Liver (tissue), 3 donors: ENCODE results near the gene DEGS2.

Experiments used
- CTCF ChIP-seq: fragments of 150-350 bp; IDR thresholded peaks from 2 replicates; pipeline ENCODE4 v1.5.1; 2017; ENCODE audit warnings: improper control_type of control experiment, low read depth, low read length; ENCODE audit not compliant: missing input control
- EGR1 ChIP-seq, 2 donors: IDR thresholded peaks; 2 replicates each; pipeline ENCODE4 v1.6.1; 2016 to 2018; ENCODE audit warnings: antibody characterized with exemption in 2 of 2, low read depth in 2 of 2
- GABPA ChIP-seq, 2 donors: IDR thresholded peaks in 1 of 2; conservative IDR thresholded peaks in 1 of 2; 2 replicates each; pipeline ENCODE4 v1.6.1; 2016; ENCODE audit warnings: antibody characterized with exemption in 2 of 2, mild to moderate bottlenecking in 1 of 2, moderate library complexity in 1 of 2
- JUND ChIP-seq, 2 donors: IDR thresholded peaks; 2 replicates each; pipeline ENCODE4 v1.6.1; 2016; ENCODE audit warnings: antibody characterized with exemption in 2 of 2
- SP1 ChIP-seq: IDR thresholded peaks from 2 replicates; pipeline ENCODE4 v1.6.1; 2018; ENCODE audit warnings: antibody characterized with exemption, mild to moderate bottlenecking
- TAF1 ChIP-seq: conservative IDR thresholded peaks from 2 replicates; pipeline ENCODE4 v1.6.1; 2016; ENCODE audit warnings: antibody characterized with exemption, mild to moderate bottlenecking
- YY1 ChIP-seq: IDR thresholded peaks from 2 replicates; pipeline ENCODE4 v1.6.1; 2016; ENCODE audit warnings: antibody characterized with exemption, mild to moderate bottlenecking
- TF ChIP-seq, protein P1 (sequence below): IDR thresholded peaks from 2 replicates; pipeline ENCODE4 v1.6.1; 2016; ENCODE audit warnings: antibody characterized with exemption
- TF ChIP-seq, protein P2 (sequence below): IDR thresholded peaks from 2 replicates; pipeline ENCODE4 v1.6.1; 2016; ENCODE audit warnings: antibody characterized with exemption
- TF ChIP-seq, protein P3 (sequence below): IDR thresholded peaks from 2 replicates; pipeline ENCODE4 v1.6.1; 2016; ENCODE audit warnings: antibody characterized with exemption
- TF ChIP-seq, protein P4 (sequence below): IDR thresholded peaks from 2 replicates; pipeline ENCODE4 v1.6.1; 2016; ENCODE audit warnings: antibody characterized with exemption, mild to moderate bottlenecking
- donor health status: healthy.
- donor health status: healthy.

DNA sequence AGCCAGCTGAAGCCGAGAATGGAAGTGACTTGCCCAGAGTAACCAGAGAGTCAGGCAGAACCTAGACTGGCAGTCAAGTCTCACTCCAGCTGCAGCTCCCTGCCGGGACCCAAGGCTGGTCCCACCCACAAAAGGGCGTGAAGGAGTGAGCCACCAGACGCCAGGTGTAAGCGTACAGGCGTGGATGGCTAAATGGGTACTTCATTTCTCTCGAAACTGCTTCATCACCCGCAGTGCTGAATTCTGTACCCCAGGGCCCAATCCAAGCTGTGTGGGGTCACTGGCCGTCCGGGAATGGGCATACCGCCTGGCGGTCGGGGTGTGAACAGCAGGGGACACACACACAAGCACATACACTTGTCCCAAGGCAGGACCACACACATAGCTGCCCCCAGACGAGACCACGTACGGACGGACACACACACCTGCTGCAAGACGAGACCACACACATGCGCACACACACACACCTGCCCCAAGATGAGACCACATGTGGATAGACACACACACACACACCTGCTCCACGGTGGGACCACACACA is 34.8 kb downstream of the DEGS2 start:
- no peak for TF ChIP-seq CTCF
- TF ChIP-seq, protein P1, sequence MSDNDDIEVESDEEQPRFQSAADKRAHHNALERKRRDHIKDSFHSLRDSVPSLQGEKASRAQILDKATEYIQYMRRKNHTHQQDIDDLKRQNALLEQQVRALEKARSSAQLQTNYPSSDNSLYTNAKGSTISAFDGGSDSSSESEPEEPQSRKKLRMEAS: no peak
- TF ChIP-seq, protein P2, sequence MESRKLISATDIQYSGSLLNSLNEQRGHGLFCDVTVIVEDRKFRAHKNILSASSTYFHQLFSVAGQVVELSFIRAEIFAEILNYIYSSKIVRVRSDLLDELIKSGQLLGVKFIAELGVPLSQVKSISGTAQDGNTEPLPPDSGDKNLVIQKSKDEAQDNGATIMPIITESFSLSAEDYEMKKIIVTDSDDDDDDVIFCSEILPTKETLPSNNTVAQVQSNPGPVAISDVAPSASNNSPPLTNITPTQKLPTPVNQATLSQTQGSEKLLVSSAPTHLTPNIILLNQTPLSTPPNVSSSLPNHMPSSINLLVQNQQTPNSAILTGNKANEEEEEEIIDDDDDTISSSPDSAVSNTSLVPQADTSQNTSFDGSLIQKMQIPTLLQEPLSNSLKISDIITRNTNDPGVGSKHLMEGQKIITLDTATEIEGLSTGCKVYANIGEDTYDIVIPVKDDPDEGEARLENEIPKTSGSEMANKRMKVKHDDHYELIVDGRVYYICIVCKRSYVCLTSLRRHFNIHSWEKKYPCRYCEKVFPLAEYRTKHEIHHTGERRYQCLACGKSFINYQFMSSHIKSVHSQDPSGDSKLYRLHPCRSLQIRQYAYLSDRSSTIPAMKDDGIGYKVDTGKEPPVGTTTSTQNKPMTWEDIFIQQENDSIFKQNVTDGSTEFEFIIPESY: no peak
- no peak for TF ChIP-seq YY1
- no peak for TF ChIP-seq EGR1 (IDR thresholded peaks at IDR 0.05; ENCODE audit: low read depth in 2 of 2)
- TF ChIP-seq JUND (IDR thresholded peaks at IDR 0.05): no peak
- TF ChIP-seq, protein P3, sequence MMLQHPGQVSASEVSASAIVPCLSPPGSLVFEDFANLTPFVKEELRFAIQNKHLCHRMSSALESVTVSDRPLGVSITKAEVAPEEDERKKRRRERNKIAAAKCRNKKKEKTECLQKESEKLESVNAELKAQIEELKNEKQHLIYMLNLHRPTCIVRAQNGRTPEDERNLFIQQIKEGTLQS: no peak
- TF ChIP-seq GABPA (IDR thresholded peaks at IDR 0.05 in 1 of 2, conservative IDR thresholded peaks at IDR 0.05 in 1 of 2): no peak
- no peak for TF ChIP-seq TAF1
- TF ChIP-seq, protein P4, sequence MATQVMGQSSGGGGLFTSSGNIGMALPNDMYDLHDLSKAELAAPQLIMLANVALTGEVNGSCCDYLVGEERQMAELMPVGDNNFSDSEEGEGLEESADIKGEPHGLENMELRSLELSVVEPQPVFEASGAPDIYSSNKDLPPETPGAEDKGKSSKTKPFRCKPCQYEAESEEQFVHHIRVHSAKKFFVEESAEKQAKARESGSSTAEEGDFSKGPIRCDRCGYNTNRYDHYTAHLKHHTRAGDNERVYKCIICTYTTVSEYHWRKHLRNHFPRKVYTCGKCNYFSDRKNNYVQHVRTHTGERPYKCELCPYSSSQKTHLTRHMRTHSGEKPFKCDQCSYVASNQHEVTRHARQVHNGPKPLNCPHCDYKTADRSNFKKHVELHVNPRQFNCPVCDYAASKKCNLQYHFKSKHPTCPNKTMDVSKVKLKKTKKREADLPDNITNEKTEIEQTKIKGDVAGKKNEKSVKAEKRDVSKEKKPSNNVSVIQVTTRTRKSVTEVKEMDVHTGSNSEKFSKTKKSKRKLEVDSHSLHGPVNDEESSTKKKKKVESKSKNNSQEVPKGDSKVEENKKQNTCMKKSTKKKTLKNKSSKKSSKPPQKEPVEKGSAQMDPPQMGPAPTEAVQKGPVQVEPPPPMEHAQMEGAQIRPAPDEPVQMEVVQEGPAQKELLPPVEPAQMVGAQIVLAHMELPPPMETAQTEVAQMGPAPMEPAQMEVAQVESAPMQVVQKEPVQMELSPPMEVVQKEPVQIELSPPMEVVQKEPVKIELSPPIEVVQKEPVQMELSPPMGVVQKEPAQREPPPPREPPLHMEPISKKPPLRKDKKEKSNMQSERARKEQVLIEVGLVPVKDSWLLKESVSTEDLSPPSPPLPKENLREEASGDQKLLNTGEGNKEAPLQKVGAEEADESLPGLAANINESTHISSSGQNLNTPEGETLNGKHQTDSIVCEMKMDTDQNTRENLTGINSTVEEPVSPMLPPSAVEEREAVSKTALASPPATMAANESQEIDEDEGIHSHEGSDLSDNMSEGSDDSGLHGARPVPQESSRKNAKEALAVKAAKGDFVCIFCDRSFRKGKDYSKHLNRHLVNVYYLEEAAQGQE: no peak
- TF ChIP-seq SP1: no peak
